ENCODE data around the gene FADS1. TPM values are rescaled to one million over a fixed set of nuclear protein-coding genes. Genes with fewer than 3 reads are reported as not detected.

Gene FADS1
- total RNA-seq, 1 experiment from 2014 or later = 105 TPM

DNA sequence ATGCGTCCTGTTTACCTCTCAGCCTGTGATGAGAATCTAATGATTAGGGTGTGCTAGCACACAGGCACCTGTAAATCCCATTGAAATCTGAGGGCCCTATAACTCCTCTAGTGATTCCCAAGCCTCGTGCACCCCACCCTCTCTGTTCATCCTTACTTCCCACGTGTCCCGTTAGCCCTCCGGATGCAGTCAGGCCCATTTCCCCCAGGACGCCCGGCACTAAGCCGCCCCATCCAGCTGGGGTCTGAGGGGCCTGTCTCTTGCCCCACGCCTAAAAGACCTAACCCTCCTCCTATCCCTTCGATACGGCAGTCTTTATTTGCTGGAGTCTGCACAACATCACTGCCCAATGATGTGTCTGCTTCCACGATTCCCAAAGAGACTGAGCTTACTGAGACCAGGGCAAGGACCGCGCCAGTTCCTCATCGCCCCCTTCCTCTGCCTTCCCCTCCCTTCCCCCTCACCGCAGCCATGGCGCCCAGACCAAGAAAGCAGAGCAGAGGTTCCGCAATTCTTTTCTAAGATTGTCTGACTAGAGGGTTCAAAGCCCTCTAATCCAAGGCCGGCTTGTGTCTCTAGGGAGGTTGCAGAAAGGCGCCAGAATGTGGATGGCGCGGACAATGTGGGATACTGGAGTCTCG is 10.2 kb upstream of the FADS1 start:
- Mint-ChIP-seq H3K27ac (peak overlapping the region; percentile 97), H3K4me3 (peak overlapping the region; percentile 85), H3K27me3 (ENCODE audit: low read depth) (no peaks in the 10 kb centered on the region), H3K4me1 (peaks cover 41% of the 10 kb centered on the region), H3K9me3 (no peaks in the 10 kb centered on the region), H3K36me3 (peaks cover 10% of the 10 kb centered on the region)
- peak; percentile 21 for ATAC-seq
- ChIA-PET CTCF (interaction anchor here (1.0 to 3.7 kb wide), 3 partner anchors 12 to 71 kb away, joined by 3 to 40 read pairs (median 14); partner anchors contain the start of gene FADS1), POLR2A (interaction anchor here (1.1 to 6.5 kb wide), 2 partner anchors 11 to 47 kb away, joined by 3 to 66 read pairs; partner anchors contain the start of gene FADS1)
- DNase-seq (ENCODE audit: low spot score) = no peak
- TF ChIP-seq ZNF232 (CRISPR knock-in tag; IDR thresholded peaks at IDR 0.05) (no peak), ZBTB21 (CRISPR knock-in tag; IDR thresholded peaks at IDR 0.05; ENCODE audit: borderline replicate concordance) (no peak), FOXP1 (CRISPR knock-in tag; IDR thresholded peaks at IDR 0.05; ENCODE audit: borderline replicate concordance) (no peak), ARID4B (CRISPR knock-in tag; IDR thresholded peaks at IDR 0.05; ENCODE audit: borderline replicate concordance) (no peak), ZNF512 (CRISPR knock-in tag; IDR thresholded peaks at IDR 0.05; ENCODE audit: borderline replicate concordance) (no peak), AFF4 (CRISPR knock-in tag; IDR thresholded peaks at IDR 0.05; ENCODE audit: borderline replicate concordance) (0 out of 2 replicates have a peak, but pooled peaks have one; percentile 3), CREB1 (CRISPR knock-in tag; IDR thresholded peaks at IDR 0.05) (peak; percentile 18; the same call in 1 of the 2 replicates)
- TF ChIP-seq, protein P1, sequence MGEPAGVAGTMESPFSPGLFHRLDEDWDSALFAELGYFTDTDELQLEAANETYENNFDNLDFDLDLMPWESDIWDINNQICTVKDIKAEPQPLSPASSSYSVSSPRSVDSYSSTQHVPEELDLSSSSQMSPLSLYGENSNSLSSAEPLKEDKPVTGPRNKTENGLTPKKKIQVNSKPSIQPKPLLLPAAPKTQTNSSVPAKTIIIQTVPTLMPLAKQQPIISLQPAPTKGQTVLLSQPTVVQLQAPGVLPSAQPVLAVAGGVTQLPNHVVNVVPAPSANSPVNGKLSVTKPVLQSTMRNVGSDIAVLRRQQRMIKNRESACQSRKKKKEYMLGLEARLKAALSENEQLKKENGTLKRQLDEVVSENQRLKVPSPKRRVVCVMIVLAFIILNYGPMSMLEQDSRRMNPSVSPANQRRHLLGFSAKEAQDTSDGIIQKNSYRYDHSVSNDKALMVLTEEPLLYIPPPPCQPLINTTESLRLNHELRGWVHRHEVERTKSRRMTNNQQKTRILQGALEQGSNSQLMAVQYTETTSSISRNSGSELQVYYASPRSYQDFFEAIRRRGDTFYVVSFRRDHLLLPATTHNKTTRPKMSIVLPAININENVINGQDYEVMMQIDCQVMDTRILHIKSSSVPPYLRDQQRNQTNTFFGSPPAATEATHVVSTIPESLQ (CRISPR knock-in tag; IDR thresholded peaks at IDR 0.05) = no peak
- TF ChIP-seq, protein P2, sequence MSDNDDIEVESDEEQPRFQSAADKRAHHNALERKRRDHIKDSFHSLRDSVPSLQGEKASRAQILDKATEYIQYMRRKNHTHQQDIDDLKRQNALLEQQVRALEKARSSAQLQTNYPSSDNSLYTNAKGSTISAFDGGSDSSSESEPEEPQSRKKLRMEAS (CRISPR knock-in tag; IDR thresholded peaks at IDR 0.05) = peak; percentile 55

- POLR2A ChIA-PET = no interaction called here
- H3K36me3 Mint-ChIP-seq = peaks cover 10% of the 10 kb centered on the region
- no peaks in the 10 kb centered on the region for H3K9me3 Mint-ChIP-seq
- CTCF ChIA-PET = interaction anchor here (0.7 kb wide), 1 partner anchor 87 kb away, joined by 3 read pairs; no protein-coding TSS in a partner anchor
- no peak overlapping the region for H3K27ac Mint-ChIP-seq
- H3K4me3 Mint-ChIP-seq = no peak overlapping the region
- peaks cover 13% of the 10 kb centered on the region for H3K4me1 Mint-ChIP-seq
- DNase-seq (ENCODE audit: low spot score) = no peak
- H3K27me3 Mint-ChIP-seq (ENCODE audit: low read depth) = no peaks in the 10 kb centered on the region; the same call in 1 of the 2 replicates
- no peak for ATAC-seq
- TF ChIP-seq CREB1 (CRISPR knock-in tag; IDR thresholded peaks at IDR 0.05) (no peak), TCF7 (CRISPR knock-in tag; IDR thresholded peaks at IDR 0.05; ENCODE audit: low read depth) (no peak), KAT7 (CRISPR knock-in tag; IDR thresholded peaks at IDR 0.05; ENCODE audit: borderline replicate concordance) (no peak), NR1H2 (CRISPR knock-in tag; IDR thresholded peaks at IDR 0.05) (no peak), ESRRA (CRISPR knock-in tag; IDR thresholded peaks at IDR 0.05; ENCODE audit: borderline replicate concordance) (no peak)
- TF ChIP-seq, protein P3, sequence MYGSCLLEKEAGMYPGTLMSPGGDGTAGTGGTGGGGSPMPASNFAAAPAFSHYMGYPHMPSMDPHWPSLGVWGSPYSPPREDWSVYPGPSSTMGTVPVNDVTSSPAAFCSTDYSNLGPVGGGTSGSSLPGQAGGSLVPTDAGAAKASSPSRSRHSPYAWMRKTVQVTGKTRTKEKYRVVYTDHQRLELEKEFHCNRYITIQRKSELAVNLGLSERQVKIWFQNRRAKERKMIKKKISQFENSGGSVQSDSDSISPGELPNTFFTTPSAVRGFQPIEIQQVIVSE (CRISPR knock-in tag; IDR thresholded peaks at IDR 0.05; ENCODE audit: borderline replicate concordance) = no peak
- TF ChIP-seq, protein P4, sequence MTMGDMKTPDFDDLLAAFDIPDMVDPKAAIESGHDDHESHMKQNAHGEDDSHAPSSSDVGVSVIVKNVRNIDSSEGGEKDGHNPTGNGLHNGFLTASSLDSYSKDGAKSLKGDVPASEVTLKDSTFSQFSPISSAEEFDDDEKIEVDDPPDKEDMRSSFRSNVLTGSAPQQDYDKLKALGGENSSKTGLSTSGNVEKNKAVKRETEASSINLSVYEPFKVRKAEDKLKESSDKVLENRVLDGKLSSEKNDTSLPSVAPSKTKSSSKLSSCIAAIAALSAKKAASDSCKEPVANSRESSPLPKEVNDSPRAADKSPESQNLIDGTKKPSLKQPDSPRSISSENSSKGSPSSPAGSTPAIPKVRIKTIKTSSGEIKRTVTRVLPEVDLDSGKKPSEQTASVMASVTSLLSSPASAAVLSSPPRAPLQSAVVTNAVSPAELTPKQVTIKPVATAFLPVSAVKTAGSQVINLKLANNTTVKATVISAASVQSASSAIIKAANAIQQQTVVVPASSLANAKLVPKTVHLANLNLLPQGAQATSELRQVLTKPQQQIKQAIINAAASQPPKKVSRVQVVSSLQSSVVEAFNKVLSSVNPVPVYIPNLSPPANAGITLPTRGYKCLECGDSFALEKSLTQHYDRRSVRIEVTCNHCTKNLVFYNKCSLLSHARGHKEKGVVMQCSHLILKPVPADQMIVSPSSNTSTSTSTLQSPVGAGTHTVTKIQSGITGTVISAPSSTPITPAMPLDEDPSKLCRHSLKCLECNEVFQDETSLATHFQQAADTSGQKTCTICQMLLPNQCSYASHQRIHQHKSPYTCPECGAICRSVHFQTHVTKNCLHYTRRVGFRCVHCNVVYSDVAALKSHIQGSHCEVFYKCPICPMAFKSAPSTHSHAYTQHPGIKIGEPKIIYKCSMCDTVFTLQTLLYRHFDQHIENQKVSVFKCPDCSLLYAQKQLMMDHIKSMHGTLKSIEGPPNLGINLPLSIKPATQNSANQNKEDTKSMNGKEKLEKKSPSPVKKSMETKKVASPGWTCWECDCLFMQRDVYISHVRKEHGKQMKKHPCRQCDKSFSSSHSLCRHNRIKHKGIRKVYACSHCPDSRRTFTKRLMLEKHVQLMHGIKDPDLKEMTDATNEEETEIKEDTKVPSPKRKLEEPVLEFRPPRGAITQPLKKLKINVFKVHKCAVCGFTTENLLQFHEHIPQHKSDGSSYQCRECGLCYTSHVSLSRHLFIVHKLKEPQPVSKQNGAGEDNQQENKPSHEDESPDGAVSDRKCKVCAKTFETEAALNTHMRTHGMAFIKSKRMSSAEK (CRISPR knock-in tag; IDR thresholded peaks at IDR 0.05; ENCODE audit: borderline replicate concordance) = no peak
Observed at GRCh38 chr11:61820174-61820573, 3.4 kb upstream of the FADS1 start.
